RWPE2 (cell line): ENCODE data around the gene SMCHD1.

Experiments
- ATAC-seq: fragments of 200-7000 bp; cut with Tn5 transposase; 3 replicates; pipeline ENCODE4 v1.9.1; 2021; ENCODE audit warnings: low read depth
- DNase-seq: peaks from one replicate; pipeline ENCODE4 v3.0.0-alpha.2; 2020; ENCODE audit warnings: low spot score
- H3K27ac ChIP-seq: fragments of 450-650 bp; 2 replicates; pipeline ENCODE4 v1.5.1; 2017; ENCODE audit warnings: mild to moderate bottlenecking; ENCODE audit not compliant: poor library complexity, severe bottlenecking
- H3K27me3 ChIP-seq: fragments of 250-450 bp; sonication (Bioruptor Pico); 2 replicates; pipeline ENCODE4 v1.5.1; 2021; ENCODE audit warnings: mild to moderate bottlenecking, moderate library complexity; ENCODE audit not compliant: insufficient read depth, poor library complexity, severe bottlenecking
- H3K36me3 ChIP-seq: fragments of 250-450 bp; sonication (Bioruptor Pico); 2 replicates; pipeline ENCODE4 v1.5.1; 2020; ENCODE audit warnings: low read depth, mild to moderate bottlenecking, moderate library complexity
- H3K4me1 ChIP-seq: fragments of 250-450 bp; sonication (Bioruptor Pico); 2 replicates; pipeline ENCODE4 v1.5.1; 2021; ENCODE audit warnings: mild to moderate bottlenecking, moderate library complexity; ENCODE audit not compliant: insufficient read depth, poor library complexity, severe bottlenecking
- H3K4me3 ChIP-seq: fragments of 250-450 bp; sonication (Bioruptor Pico); 2 replicates; pipeline ENCODE4 v1.5.1; 2021; ENCODE audit warnings: mild to moderate bottlenecking, moderate library complexity; ENCODE audit not compliant: severe bottlenecking
- H3K9me3 ChIP-seq: fragments of 250-450 bp; sonication (Bioruptor Pico); 2 replicates; pipeline ENCODE4 v1.5.1; 2021; ENCODE audit warnings: mild to moderate bottlenecking, moderate library complexity; ENCODE audit not compliant: severe bottlenecking
- TF ChIP-seq, protein P1 (sequence below): fragments of 450-650 bp; IDR thresholded peaks from one replicate; pipeline ENCODE4 v1.5.1; 2017; ENCODE audit warnings: mild to moderate bottlenecking, moderate library complexity; ENCODE audit not compliant: poor library complexity, severe bottlenecking

The SMCHD1 gene

DNA sequence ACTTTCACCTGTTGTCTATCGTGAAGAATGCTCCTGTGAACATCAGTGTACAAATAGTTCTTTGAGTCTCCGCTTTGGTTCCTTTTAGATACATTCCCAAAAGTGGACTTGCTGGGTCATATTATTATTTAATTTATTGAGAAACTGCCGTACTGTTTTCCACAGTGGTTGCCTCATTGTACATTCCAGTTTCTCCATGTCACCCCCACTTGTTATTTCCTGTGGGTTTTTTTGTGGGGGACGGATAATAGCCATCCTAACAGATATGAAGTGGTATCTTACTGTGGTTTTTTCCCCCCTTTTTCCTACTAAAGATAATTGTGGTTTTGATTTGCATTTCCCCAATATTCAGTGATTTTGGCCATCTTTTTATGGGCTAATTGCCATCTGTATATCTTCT is 53.8 kb downstream of the SMCHD1 start:
- Histone ChIP-seq H3K4me3 (no peak overlapping the region), H3K4me1 (no peaks in the 10 kb centered on the region), H3K27me3 (no peaks in the 10 kb centered on the region), H3K27ac (no peak overlapping the region), H3K9me3 (no peaks in the 10 kb centered on the region), H3K36me3 (peaks cover 87% of the 10 kb centered on the region)
- DNase-seq (no peak), ATAC-seq (no peak)
- TF ChIP-seq, protein P1, sequence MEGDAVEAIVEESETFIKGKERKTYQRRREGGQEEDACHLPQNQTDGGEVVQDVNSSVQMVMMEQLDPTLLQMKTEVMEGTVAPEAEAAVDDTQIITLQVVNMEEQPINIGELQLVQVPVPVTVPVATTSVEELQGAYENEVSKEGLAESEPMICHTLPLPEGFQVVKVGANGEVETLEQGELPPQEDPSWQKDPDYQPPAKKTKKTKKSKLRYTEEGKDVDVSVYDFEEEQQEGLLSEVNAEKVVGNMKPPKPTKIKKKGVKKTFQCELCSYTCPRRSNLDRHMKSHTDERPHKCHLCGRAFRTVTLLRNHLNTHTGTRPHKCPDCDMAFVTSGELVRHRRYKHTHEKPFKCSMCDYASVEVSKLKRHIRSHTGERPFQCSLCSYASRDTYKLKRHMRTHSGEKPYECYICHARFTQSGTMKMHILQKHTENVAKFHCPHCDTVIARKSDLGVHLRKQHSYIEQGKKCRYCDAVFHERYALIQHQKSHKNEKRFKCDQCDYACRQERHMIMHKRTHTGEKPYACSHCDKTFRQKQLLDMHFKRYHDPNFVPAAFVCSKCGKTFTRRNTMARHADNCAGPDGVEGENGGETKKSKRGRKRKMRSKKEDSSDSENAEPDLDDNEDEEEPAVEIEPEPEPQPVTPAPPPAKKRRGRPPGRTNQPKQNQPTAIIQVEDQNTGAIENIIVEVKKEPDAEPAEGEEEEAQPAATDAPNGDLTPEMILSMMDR, result no peak

DNA sequence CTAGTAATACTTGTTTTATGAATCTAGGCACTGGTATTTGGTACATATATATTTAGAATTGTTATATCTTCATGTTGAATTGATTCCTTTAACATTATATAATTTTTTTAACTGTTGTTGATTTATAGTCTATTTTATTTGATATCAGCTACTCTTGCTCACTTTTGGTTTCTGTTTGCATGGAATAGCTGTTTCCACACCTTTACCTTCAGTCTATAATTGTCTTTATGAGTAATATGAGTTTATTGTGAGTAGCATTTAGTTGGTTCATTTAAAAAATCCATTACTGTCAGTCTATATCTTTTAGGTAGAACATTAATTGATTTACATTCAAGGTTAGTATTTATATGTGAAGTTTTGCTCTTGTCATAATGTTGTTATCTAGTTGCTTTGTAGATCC is 58.6 kb downstream of the SMCHD1 start:
- Histone ChIP-seq H3K9me3 (no peaks in the 10 kb centered on the region), H3K27ac (no peak overlapping the region), H3K4me3 (no peak overlapping the region), H3K4me1 (no peaks in the 10 kb centered on the region), H3K36me3 (peaks cover 84% of the 10 kb centered on the region), H3K27me3 (no peaks in the 10 kb centered on the region)
- DNase-seq (no peak), ATAC-seq (no peak)
- TF ChIP-seq, protein P1, result no peak

DNA sequence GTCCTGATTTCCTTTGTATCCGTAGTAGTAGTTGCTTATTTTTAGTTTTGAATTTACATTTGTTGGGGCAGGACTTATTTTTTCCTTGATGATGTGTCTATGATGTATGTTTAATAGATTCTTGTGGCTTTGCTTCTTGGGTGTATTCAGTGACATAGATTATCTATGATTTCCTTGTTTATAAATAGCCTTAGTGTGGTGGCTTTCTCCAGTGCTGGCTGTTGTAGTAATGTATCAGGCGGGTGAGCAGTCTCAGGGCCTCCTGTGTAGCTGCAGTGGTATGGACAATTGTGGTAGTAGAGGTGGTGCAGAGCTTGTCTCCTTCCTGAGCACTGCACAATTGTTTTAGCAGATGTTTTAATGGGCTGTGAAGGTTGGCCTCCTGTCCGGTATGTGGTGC is 60.5 kb downstream of the SMCHD1 start:
- no peak overlapping the region for H3K4me3 ChIP-seq
- no peak overlapping the region for H3K27ac ChIP-seq
- no peaks in the 10 kb centered on the region for H3K27me3 ChIP-seq
- ATAC-seq (no peak), DNase-seq (no peak)
- H3K36me3 ChIP-seq, result peaks cover 84% of the 10 kb centered on the region
- no peaks in the 10 kb centered on the region for H3K4me1 ChIP-seq
- no peaks in the 10 kb centered on the region for H3K9me3 ChIP-seq
- TF ChIP-seq, protein P1, result no peak

DNA sequence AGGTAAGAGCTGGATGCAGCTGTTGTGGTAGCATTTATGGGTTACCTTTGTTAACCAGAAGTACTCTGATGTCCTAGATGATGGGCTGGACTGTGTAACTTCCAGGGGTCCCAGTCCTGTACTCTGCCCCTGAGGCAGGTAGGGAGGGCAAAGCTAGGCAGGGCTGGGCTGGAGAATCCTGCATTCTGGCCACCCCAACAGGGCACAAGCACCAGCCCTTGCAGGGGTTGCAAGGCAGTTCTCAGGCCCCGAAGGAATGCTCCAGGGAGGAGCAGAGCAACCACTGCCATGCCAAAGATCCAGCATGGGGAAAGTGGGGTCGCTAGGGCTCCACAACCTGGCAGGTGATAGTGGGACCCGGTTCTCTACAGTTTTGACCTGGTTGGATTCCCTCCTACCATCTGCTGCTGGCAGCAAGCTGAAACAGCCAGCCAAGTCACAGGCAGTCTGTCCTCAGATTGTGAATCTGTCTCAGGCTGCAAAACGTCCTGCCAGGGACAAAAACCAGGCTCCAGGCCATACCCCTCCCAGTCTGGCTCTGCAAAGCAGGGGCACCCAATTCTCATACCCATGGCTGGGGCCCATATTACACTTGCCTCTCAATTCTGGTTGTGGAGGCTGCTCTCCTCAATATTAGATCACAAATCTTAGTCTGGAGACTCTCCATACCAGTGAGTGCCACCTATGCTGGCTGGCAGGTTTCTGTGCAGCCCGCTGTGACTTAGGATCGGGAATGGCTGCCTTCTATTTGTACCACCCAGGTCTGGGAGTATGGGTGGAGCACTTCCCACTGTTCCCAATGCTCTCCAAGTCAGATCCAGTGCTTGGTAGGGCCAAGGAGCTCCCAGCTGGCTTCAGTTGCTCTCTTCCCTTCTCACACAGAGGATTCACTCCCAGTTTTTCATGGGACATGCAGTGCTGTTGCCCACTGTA is 61.1 kb downstream of the SMCHD1 start:
- TF ChIP-seq, protein P1, result no peak
- Histone ChIP-seq H3K9me3 (no peaks in the 10 kb centered on the region), H3K36me3 (peaks cover 91% of the 10 kb centered on the region), H3K4me1 (no peaks in the 10 kb centered on the region), H3K27me3 (no peaks in the 10 kb centered on the region), H3K4me3 (no peak overlapping the region), H3K27ac (no peak overlapping the region)
- DNase-seq (no peak), ATAC-seq (no peak)

DNA sequence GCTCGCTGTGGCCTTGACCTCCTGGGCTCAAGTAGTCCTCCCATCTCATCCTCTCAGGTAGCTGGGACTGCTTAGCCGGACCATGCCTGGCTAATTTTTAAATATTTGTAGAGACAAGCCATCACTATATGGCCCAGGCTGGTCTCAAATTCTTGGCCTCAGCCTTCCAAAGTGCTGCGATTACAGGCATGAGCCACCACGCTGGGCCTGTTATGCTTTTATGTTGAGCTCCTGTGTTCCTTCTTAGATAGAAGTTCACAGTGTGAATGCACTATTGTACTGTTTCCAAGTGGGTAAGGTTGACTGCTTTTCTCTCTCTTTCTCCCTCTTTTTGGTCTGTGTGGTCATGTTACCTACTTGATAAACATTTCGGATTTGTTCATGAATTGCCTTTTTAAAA is 61.9 kb downstream of the SMCHD1 start:
- no peaks in the 10 kb centered on the region for H3K4me1 ChIP-seq
- H3K27ac ChIP-seq, result no peak overlapping the region
- TF ChIP-seq, protein P1, result no peak
- DNase-seq (no peak), ATAC-seq (no peak)
- H3K9me3 ChIP-seq, result peaks cover 3% of the 10 kb centered on the region
- H3K36me3 ChIP-seq, result peaks cover 91% of the 10 kb centered on the region
- no peaks in the 10 kb centered on the region for H3K27me3 ChIP-seq
- H3K4me3 ChIP-seq, result no peak overlapping the region
